A673 (cell line): Measurements from ENCODE around the gene HSD11B1L. TPM values are rescaled to one million over a fixed set of nuclear protein-coding genes. Genes with fewer than 3 reads are reported as not detected.

Experiments
- BruUV-seq: library from RNA; stranded (reverse); fragments of 400-500 nt; replicated peaks from 2 replicates; lab custom pipeline; 2021; lab: Mats Ljungman, UMichigan
- CTCF ChIA-PET: fragments of 300-600 bp; sonication (Branson Sonifier 250); formaldehyde crosslinking; loops from one replicate; lab custom pipeline; 2022; ENCODE audit warnings: antibody characterized with exemption; lab: Charles Lee
- POLR2A ChIA-PET: fragments of 300-600 bp; sonication (Branson Sonifier 250); formaldehyde crosslinking; loops from one replicate; lab custom pipeline; 2022; ENCODE audit warnings: antibody characterized with exemption; ENCODE audit not compliant: low non-redundant PET; lab: Charles Lee
- DNase-seq: peaks from one replicate; pipeline ENCODE4 v3.0.0-alpha.2; 2015; ENCODE audit warnings: low spot score
- H3K27ac ChIP-seq: fragments of 200-600 bp; sonication (generic); 2 replicates; pipeline ENCODE4 v1.5.1; 2016; ENCODE audit warnings: mixed run types, low read depth, mild to moderate bottlenecking, mixed read lengths, antibody characterized with exemption, low read length; ENCODE audit not compliant: poor library complexity, severe bottlenecking
- H3K27me3 ChIP-seq: fragments of 200-600 bp; sonication (generic); replicated peaks from 2 replicates; pipeline ENCODE4 v1.6.1; 2017; ENCODE audit warnings: mixed run types, low read depth, mild to moderate bottlenecking, mixed read lengths, antibody characterized with exemption, low read length; ENCODE audit not compliant: insufficient read depth, poor library complexity
- H3K36me3 ChIP-seq: fragments of 200-600 bp; sonication (generic); 2 replicates; pipeline ENCODE4 v1.6.1; 2016; ENCODE audit warnings: mixed run types, mild to moderate bottlenecking, mixed read lengths, antibody characterized with exemption, low read length; ENCODE audit not compliant: insufficient read depth, poor library complexity, severe bottlenecking
- H3K4me1 ChIP-seq: fragments of 200-600 bp; sonication (generic); 2 replicates; pipeline ENCODE4 v1.6.1; 2017; ENCODE audit warnings: mixed run types, mild to moderate bottlenecking, mixed read lengths, antibody characterized with exemption, low read length; ENCODE audit not compliant: insufficient read depth, poor library complexity, severe bottlenecking
- H3K4me3 ChIP-seq: fragments of 200-600 bp; sonication (generic); 2 replicates; pipeline ENCODE4 v1.5.1; 2016; ENCODE audit warnings: low read depth, mixed run types, mild to moderate bottlenecking, mixed read lengths, low read length; ENCODE audit not compliant: poor library complexity, severe bottlenecking
- H3K9me3 ChIP-seq: fragments of 200-600 bp; sonication (generic); 2 replicates; pipeline ENCODE4 v1.6.1; 2016; ENCODE audit warnings: mixed run types, low read depth, mild to moderate bottlenecking, mixed read lengths, antibody characterized with exemption, low read length; ENCODE audit not compliant: poor library complexity, severe bottlenecking
- CTCF ChIP-seq: fragments of 300-800, 200-600 bp; sonication (generic); conservative IDR thresholded peaks from 2 replicates; pipeline ENCODE4 v1.5.1; 2017; ENCODE audit warnings: low read depth, mild to moderate bottlenecking, antibody characterized with exemption, low read length, moderate library complexity, mixed read lengths
- EZH2 ChIP-seq: fragments of 200-600 bp; sonication (generic); IDR thresholded peaks from 2 replicates; pipeline ENCODE4 v1.6.1; 2017; ENCODE audit warnings: borderline replicate concordance, low read depth, mild to moderate bottlenecking, mixed read lengths, antibody characterized with exemption, low read length; ENCODE audit not compliant: poor library complexity, severe bottlenecking
- intact Hi-C: fragments of 100-400 bp; cut with micrococcal nuclease; formaldehyde crosslinking; loops from one replicate; pipeline ENCODE4 v1.10.0; 2022; ENCODE audit not compliant: unreplicated experiment
- total RNA-seq: library from RNA; stranded (reverse); gene quantifications from 2 replicates; pipeline ENCODE4 v1.2.3, GENCODE V29; 2021

Gene HSD11B1L
- total RNA-seq, 1 experiment from 2014 or later, result 5.7 TPM

GRCh38 chr19:5637971-5638370, 42.9 kb upstream of the HSD11B1L start:
- no TSS peak for BruUV-seq
- CTCF ChIA-PET, result no interaction called here
- TF ChIP-seq EZH2 (no peak), CTCF (no peak)
- POLR2A ChIA-PET, result no interaction called here
- Histone ChIP-seq H3K27me3 (no peaks in the 10 kb centered on the region), H3K36me3 (peaks cover 28% of the 10 kb centered on the region), H3K4me1 (no peaks in the 10 kb centered on the region), H3K9me3 (no peaks in the 10 kb centered on the region), H3K27ac (no peak overlapping the region), H3K4me3 (no peak overlapping the region)
- intact Hi-C loops, result no loop called here
- no peak for DNase-seq

GRCh38 chr19:5641171-5641570, 39.7 kb upstream of the HSD11B1L start:
- DNase-seq, result no peak
- intact Hi-C loops, result no loop called here
- ChIA-PET POLR2A (no interaction called here), CTCF (no interaction called here)
- Histone ChIP-seq H3K27me3 (no peaks in the 10 kb centered on the region), H3K36me3 (peaks cover 57% of the 10 kb centered on the region), H3K27ac (no peak overlapping the region), H3K4me1 (no peaks in the 10 kb centered on the region), H3K9me3 (no peaks in the 10 kb centered on the region), H3K4me3 (no peak overlapping the region)
- TF ChIP-seq EZH2 (no peak), CTCF (no peak)
- no TSS peak for BruUV-seq

GRCh38 chr19:5642204-5642603, 38.6 kb upstream of the HSD11B1L start:
- Histone ChIP-seq H3K27me3 (no peaks in the 10 kb centered on the region), H3K4me1 (no peaks in the 10 kb centered on the region), H3K4me3 (no peak overlapping the region), H3K36me3 (peaks cover 67% of the 10 kb centered on the region), H3K27ac (no peak overlapping the region), H3K9me3 (no peaks in the 10 kb centered on the region)
- no peak for DNase-seq
- BruUV-seq, result no TSS peak
- ChIA-PET POLR2A (no interaction called here), CTCF (no interaction called here)
- intact Hi-C loops, result no loop called here
- TF ChIP-seq EZH2 (no peak), CTCF (no peak)
